Esophagus squamous epithelium (tissue), 4 donors: Measurements from ENCODE around the gene EML1.

Experiments used
- CTCF ChIP-seq, 6 experiments: fragments of 450-650 bp in 4 of 6; fragments of 200-600 bp in 2 of 6; sonication (generic) in 2 of 6; IDR thresholded peaks; one replicate each; pipeline ENCODE4 v1.5.1; 2016 to 2019; ENCODE audit warnings: antibody characterized with exemption in 6 of 6, mild to moderate bottlenecking in 4 of 6, moderate library complexity in 4 of 6
- POLR2A ChIP-seq, 4 donors: fragments of 450-650 bp; IDR thresholded peaks; one replicate each; pipeline ENCODE4 v1.6.1; 2017; ENCODE audit warnings: antibody characterized with exemption in 4 of 4, mild to moderate bottlenecking in 4 of 4, moderate library complexity in 3 of 4

- no peak for TF ChIP-seq CTCF (IDR thresholded peaks at IDR 0.05)
- TF ChIP-seq POLR2A (IDR thresholded peaks at IDR 0.05) = no peak
Measured at GRCh38 chr14:99940064-99940463, 146.9 kb downstream of the EML1 start.
